Measurements from ENCODE around the gene LMO1.

DNA sequence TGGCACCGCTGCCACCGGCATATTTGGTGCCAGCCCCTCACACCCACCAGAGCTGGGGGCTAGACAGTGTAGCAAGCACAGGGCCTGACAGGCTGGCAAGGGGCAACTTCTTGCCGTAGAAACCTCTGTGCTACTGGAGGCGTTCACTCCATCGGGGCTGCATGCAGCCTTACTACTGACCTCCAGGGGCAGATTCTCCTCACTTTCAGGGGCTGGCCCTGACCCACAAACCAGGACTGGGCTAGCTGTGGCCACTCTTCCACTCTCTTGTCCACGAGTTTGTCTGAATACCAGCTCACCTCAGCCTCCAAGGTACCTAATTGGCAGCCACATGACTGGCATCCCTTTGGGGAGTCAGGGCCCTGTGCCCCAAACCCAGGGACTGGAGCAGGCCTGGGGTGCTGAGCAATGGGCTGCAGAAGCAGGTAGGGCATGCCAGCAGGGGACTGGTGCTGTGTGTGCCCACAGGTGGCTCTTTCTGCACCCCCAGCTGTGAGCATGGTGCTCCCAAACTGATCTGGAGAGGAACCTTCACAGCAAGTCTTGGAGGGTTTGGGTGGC lies 2.1 kb upstream of the LMO1 start:
- TF ChIP-seq, protein P1, sequence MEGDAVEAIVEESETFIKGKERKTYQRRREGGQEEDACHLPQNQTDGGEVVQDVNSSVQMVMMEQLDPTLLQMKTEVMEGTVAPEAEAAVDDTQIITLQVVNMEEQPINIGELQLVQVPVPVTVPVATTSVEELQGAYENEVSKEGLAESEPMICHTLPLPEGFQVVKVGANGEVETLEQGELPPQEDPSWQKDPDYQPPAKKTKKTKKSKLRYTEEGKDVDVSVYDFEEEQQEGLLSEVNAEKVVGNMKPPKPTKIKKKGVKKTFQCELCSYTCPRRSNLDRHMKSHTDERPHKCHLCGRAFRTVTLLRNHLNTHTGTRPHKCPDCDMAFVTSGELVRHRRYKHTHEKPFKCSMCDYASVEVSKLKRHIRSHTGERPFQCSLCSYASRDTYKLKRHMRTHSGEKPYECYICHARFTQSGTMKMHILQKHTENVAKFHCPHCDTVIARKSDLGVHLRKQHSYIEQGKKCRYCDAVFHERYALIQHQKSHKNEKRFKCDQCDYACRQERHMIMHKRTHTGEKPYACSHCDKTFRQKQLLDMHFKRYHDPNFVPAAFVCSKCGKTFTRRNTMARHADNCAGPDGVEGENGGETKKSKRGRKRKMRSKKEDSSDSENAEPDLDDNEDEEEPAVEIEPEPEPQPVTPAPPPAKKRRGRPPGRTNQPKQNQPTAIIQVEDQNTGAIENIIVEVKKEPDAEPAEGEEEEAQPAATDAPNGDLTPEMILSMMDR (IDR thresholded peaks at IDR 0.05), result no peak
- TF ChIP-seq POLR2A (IDR thresholded peaks at IDR 0.05), result no peak

Data from right lobe of liver (tissue), 4 donors.